CD14-positive monocyte (primary cell): ENCODE results near the gene CDH4. TPM values are rescaled to one million over a fixed set of nuclear protein-coding genes. Genes with fewer than 3 reads are reported as not detected.

Experiments
- DNase-seq, 3 donors: peaks; one replicate each; pipeline ENCODE4 v3.0.0-alpha.2; 2011 to 2022
- H2AFZ ChIP-seq: 2 replicates; pipeline ENCODE4 v1.6.0; 2012; ENCODE audit warnings: mild to moderate bottlenecking, low read depth, low read length, inconsistent platforms; ENCODE audit not compliant: insufficient read depth, poor library complexity, severe bottlenecking
- H3K27ac ChIP-seq, 2 donors: 1 replicate in 1 of 2; 2 replicates in 1 of 2; pipeline ENCODE4 v1.5.1; 2012 to 2013; ENCODE audit warnings: low read length in 2 of 2, control low read depth in 1 of 2, inconsistent platforms in 1 of 2, low read depth in 1 of 2, mild to moderate bottlenecking in 1 of 2
- H3K27me3 ChIP-seq, 2 donors: one replicate each; pipeline versions ENCODE4 v1.6.0 to v1.6.1; 2011 to 2013; ENCODE audit warnings: low read length in 2 of 2; ENCODE audit not compliant: control insufficient read depth in 2 of 2, insufficient read depth in 2 of 2
- H3K36me3 ChIP-seq, 2 donors: replicated peaks in 1 of 2; 1 replicate in 1 of 2; 2 replicates in 1 of 2; pipeline versions ENCODE4 v1.5.1 to v1.6.1; 2012 to 2013; ENCODE audit warnings: low read length in 2 of 2, control low read depth in 1 of 2, inconsistent platforms in 1 of 2, mild to moderate bottlenecking in 1 of 2; ENCODE audit not compliant: insufficient read depth in 2 of 2, control insufficient read depth in 1 of 2
- H3K4me1 ChIP-seq, 2 donors: 1 replicate in 1 of 2; 2 replicates in 1 of 2; pipeline versions ENCODE4 v1.5.1 to v1.6.1; 2012 to 2013; ENCODE audit warnings: low read length in 2 of 2, control low read depth in 1 of 2, inconsistent platforms in 1 of 2, mild to moderate bottlenecking in 1 of 2, moderate library complexity in 1 of 2; ENCODE audit not compliant: insufficient read depth in 2 of 2, control insufficient read depth in 1 of 2
- H3K4me2 ChIP-seq: replicated peaks from 2 replicates; pipeline ENCODE3; 2012; ENCODE audit warnings: low read length, moderate library complexity, mild to moderate bottlenecking; ENCODE audit not compliant: poor library complexity, severe bottlenecking; ENCODE audit errors: extremely low read depth
- H3K4me3 ChIP-seq, 3 experiments: fragments of 200-600 bp in 1 of 3; sonication (generic) in 1 of 3; replicated peaks in 1 of 3; 1 replicate in 2 of 3; 2 replicates in 1 of 3; pipeline ENCODE4 v1.5.1; 2011 to 2013; ENCODE audit warnings: low read length in 3 of 3, mild to moderate bottlenecking in 3 of 3, control low read depth in 2 of 3, low read depth in 2 of 3, inconsistent platforms in 1 of 3, moderate library complexity in 1 of 3
- H3K79me2 ChIP-seq: 2 replicates; pipeline ENCODE4 v1.6.0; 2012; ENCODE audit warnings: mild to moderate bottlenecking, control low read depth, inconsistent platforms, low read length, moderate library complexity; ENCODE audit not compliant: insufficient read depth
- H3K9ac ChIP-seq: 2 replicates; pipeline ENCODE4 v1.6.0; 2017; ENCODE audit warnings: low read length, mild to moderate bottlenecking; ENCODE audit not compliant: insufficient read depth, poor library complexity, severe bottlenecking
- H3K9me3 ChIP-seq, 2 donors: replicated peaks in 1 of 2; 1 replicate in 1 of 2; 2 replicates in 1 of 2; pipeline versions ENCODE4 v1.5.1 to v1.6.1; 2012 to 2013; ENCODE audit warnings: low read length in 2 of 2, control low read depth in 1 of 2; ENCODE audit not compliant: control insufficient read depth in 1 of 2, insufficient read depth in 1 of 2
- H4K20me1 ChIP-seq: 2 replicates; pipeline ENCODE4 v1.6.0; 2012; ENCODE audit warnings: mild to moderate bottlenecking, low read length, control low read depth, moderate library complexity; ENCODE audit not compliant: insufficient read depth
- H3K27ac Mint-ChIP-seq, 7 donors: one replicate each; pipeline ENCODE4 v1.8.0; 2020; ENCODE audit warnings: mild to moderate bottlenecking in 7 of 7, mixed read lengths in 7 of 7, moderate library complexity in 6 of 7, inconsistent platforms in 2 of 7
- H3K27me3 Mint-ChIP-seq, 3 donors: one replicate each; pipeline ENCODE4 v1.8.0; 2021 to 2022; ENCODE audit warnings: low read depth in 3 of 3, mild to moderate bottlenecking in 3 of 3, mixed read lengths in 3 of 3, moderate library complexity in 3 of 3, inconsistent platforms in 1 of 3
- H3K36me3 Mint-ChIP-seq, 2 donors: one replicate each; pipeline ENCODE4 v1.8.0; 2020; ENCODE audit warnings: mixed read lengths in 2 of 2, inconsistent platforms in 1 of 2, mild to moderate bottlenecking in 1 of 2
- H3K4me1 Mint-ChIP-seq: one replicate; pipeline ENCODE4 v1.8.0; 2020; ENCODE audit warnings: mild to moderate bottlenecking, mixed read lengths
- H3K4me3 Mint-ChIP-seq, 2 donors: one replicate each; pipeline ENCODE4 v1.8.0; 2020; ENCODE audit warnings: mild to moderate bottlenecking in 2 of 2, mixed read lengths in 2 of 2, moderate library complexity in 1 of 2
- H3K9me3 Mint-ChIP-seq, 7 donors: one replicate each; pipeline ENCODE4 v1.8.0; 2020 to 2022; ENCODE audit warnings: mixed read lengths in 7 of 7, mild to moderate bottlenecking in 6 of 7, moderate library complexity in 6 of 7, inconsistent platforms in 2 of 7
- CTCF ChIP-seq: fragments of 200-600 bp; IDR thresholded peaks from one replicate; pipeline ENCODE4 v1.8.0; 2022; ENCODE audit warnings: antibody characterized with exemption, mild to moderate bottlenecking
- WGBS: methylation state at CpG from one replicate; pipeline ENCODE4 v1.1.5; 2013; ENCODE audit warnings: missing lambda C conversion rate; ENCODE audit not compliant: insufficient coverage; 5-methylcytosine and 5-hydroxymethylcytosine counted together
- intact Hi-C, 2 donors: fragments of 100-400 bp; cut with micrococcal nuclease; formaldehyde crosslinking; loops; one replicate each; pipeline versions ENCODE4 v1.15.0 to v1.15.1; 2023
- polyA plus RNA-seq, 3 donors: library from polyadenylated mRNA; depleted of rRNA in 1 of 3; unstranded in 2 of 3; stranded (reverse) in 1 of 3; fragments of 300-500 nt in 2 of 3; fragments of >200 nt in 1 of 3; fragmentation: Illumina TruSeq in 2 of 3; gene quantifications; 1 replicate in 2 of 3; 2 replicates in 1 of 3; pipeline ENCODE4 v1.2.3, GENCODE V29; 2012 to 2021

CDH4 gene
- polyA plus RNA-seq, 3 donors: not detected

- no peaks in the 10 kb centered on the region for H3K36me3 Mint-ChIP-seq
- Histone ChIP-seq H2AFZ (no peak overlapping the region), H3K4me2 (no peak overlapping the region), H3K9ac (no peak overlapping the region), H3K27me3 (no peaks in the 10 kb centered on the region), H3K4me1 (no peaks in the 10 kb centered on the region), H4K20me1 (no peaks in the 10 kb centered on the region), H3K36me3 (no peaks in the 10 kb centered on the region), H3K4me3 (no peak overlapping the region), H3K9me3 (peaks cover 5 to 92% of the 10 kb centered on the region in 2 donors), H3K27ac (no peak overlapping the region), H3K79me2 (no peaks in the 10 kb centered on the region)
- peaks cover 0 to 3% (median 1%) of the 10 kb centered on the region in 3 donors for H3K27me3 Mint-ChIP-seq
- WGBS: 91% methylated on average over 12 of the region's 13 CpGs
- no peak for DNase-seq
- H3K27ac Mint-ChIP-seq: no peak overlapping the region
- H3K9me3 Mint-ChIP-seq: peaks cover 0 to 44% (median 24%) of the 10 kb centered on the region in 7 donors
- no peak overlapping the region for H3K4me3 Mint-ChIP-seq
- H3K4me1 Mint-ChIP-seq: no peaks in the 10 kb centered on the region
- no peak for TF ChIP-seq CTCF
- intact Hi-C loops: no loop called here
Observed at GRCh38 chr20:61817575-61817974, 565.5 kb downstream of the CDH4 start.

- Mint-ChIP-seq H3K36me3 (no peaks in the 10 kb centered on the region), H3K4me3 (no peak overlapping the region), H3K27me3 (peaks cover 0 to 3% (median 1%) of the 10 kb centered on the region in 3 donors), H3K4me1 (no peaks in the 10 kb centered on the region), H3K27ac (no peak overlapping the region), H3K9me3 (peaks cover 3 to 40% (median 25%) of the 10 kb centered on the region in 7 donors)
- Histone ChIP-seq H3K27ac (no peak overlapping the region), H2AFZ (no peak overlapping the region), H3K4me1 (no peaks in the 10 kb centered on the region), H3K9ac (no peak overlapping the region), H3K36me3 (no peaks in the 10 kb centered on the region), H3K27me3 (no peaks in the 10 kb centered on the region), H3K79me2 (no peaks in the 10 kb centered on the region), H3K4me3 (no peak overlapping the region), H3K4me2 (no peak overlapping the region), H3K9me3 (peaks cover 5 to 85% of the 10 kb centered on the region in 2 donors), H4K20me1 (no peaks in the 10 kb centered on the region)
- DNase-seq: no peak
- TF ChIP-seq CTCF: no peak
- intact Hi-C loops: no loop called here
- 92% methylated on average over 29 of the region's 32 CpGs for WGBS
Observed at GRCh38 chr20:61818746-61819573, 566.9 kb downstream of the CDH4 start.
